Prostate gland (tissue), 2 donors: Measurements from ENCODE around the gene GFER. TPM values are rescaled to one million over a fixed set of nuclear protein-coding genes. Genes with fewer than 3 reads are reported as not detected.

Source experiments
- DNase-seq: peaks from one replicate; pipeline ENCODE4 v3.0.0-alpha.2; 2019; ENCODE audit warnings: low spot score
- H3K27ac ChIP-seq, 2 donors: fragments of 200-600 bp; sonication (generic); 2 replicates each; pipeline ENCODE4 v1.5.1; 2017 to 2019
- H3K27me3 ChIP-seq: fragments of 200-600 bp; sonication (generic); replicated peaks from 2 replicates; pipeline ENCODE4 v1.5.1; 2019; ENCODE audit not compliant: insufficient read depth
- H3K36me3 ChIP-seq, 2 donors: fragments of 200-600 bp; sonication (generic); 1 replicate in 1 of 2; 2 replicates in 1 of 2; pipeline versions ENCODE4 v1.5.1 to v1.8.1; 2017 to 2019
- H3K4me1 ChIP-seq: fragments of 200-600 bp; sonication (generic); replicated peaks from 2 replicates; pipeline ENCODE4 v1.5.1; 2019
- H3K4me3 ChIP-seq, 2 donors: fragments of 200-600 bp; sonication (generic); 2 replicates each; pipeline ENCODE4 v1.5.1; 2017 to 2019
- H3K9me3 ChIP-seq: fragments of 200-600 bp; sonication (generic); 2 replicates; pipeline ENCODE4 v1.5.1; 2017
- POLR2A ChIP-seq: fragments of 450-650 bp; IDR thresholded peaks from one replicate; pipeline ENCODE4 v1.6.1; 2016; ENCODE audit warnings: antibody characterized with exemption, mild to moderate bottlenecking
- POLR2AphosphoS5 ChIP-seq: sonication (generic); formaldehyde crosslinking; IDR thresholded peaks from one replicate; pipeline ENCODE4 v1.6.1; 2017; ENCODE audit warnings: antibody characterized with exemption
- WGBS: methylation state at CpG from one replicate; pipeline ENCODE4 v1.1.5; 2018; 5-methylcytosine and 5-hydroxymethylcytosine counted together
- intact Hi-C: fragments of 100-400 bp; cut with DNase I; formaldehyde crosslinking; loops from one replicate; pipeline ENCODE4 v1.14.2; 2022
- total RNA-seq, 2 donors: library from RNA; depleted of rRNA; stranded (reverse); fragments of >200 nt; gene quantifications; one replicate each; pipeline ENCODE4 v1.1.0, GENCODE V29; 2016
- TF ChIP-seq, protein P1 (sequence below), 4 experiments: fragments of 200-600 bp in 2 of 4; fragments of 450-650 bp in 2 of 4; sonication (generic) in 2 of 4; IDR thresholded peaks; 1 replicate in 3 of 4; 2 replicates in 1 of 4; pipeline ENCODE4 v1.5.1; 2016 to 2019; ENCODE audit warnings: antibody characterized with exemption in 4 of 4, mild to moderate bottlenecking in 2 of 4, moderate library complexity in 2 of 4

GFER gene
- total RNA-seq, 2 donors from 2014 or later: 21.1 to 26.6 TPM

DNA sequence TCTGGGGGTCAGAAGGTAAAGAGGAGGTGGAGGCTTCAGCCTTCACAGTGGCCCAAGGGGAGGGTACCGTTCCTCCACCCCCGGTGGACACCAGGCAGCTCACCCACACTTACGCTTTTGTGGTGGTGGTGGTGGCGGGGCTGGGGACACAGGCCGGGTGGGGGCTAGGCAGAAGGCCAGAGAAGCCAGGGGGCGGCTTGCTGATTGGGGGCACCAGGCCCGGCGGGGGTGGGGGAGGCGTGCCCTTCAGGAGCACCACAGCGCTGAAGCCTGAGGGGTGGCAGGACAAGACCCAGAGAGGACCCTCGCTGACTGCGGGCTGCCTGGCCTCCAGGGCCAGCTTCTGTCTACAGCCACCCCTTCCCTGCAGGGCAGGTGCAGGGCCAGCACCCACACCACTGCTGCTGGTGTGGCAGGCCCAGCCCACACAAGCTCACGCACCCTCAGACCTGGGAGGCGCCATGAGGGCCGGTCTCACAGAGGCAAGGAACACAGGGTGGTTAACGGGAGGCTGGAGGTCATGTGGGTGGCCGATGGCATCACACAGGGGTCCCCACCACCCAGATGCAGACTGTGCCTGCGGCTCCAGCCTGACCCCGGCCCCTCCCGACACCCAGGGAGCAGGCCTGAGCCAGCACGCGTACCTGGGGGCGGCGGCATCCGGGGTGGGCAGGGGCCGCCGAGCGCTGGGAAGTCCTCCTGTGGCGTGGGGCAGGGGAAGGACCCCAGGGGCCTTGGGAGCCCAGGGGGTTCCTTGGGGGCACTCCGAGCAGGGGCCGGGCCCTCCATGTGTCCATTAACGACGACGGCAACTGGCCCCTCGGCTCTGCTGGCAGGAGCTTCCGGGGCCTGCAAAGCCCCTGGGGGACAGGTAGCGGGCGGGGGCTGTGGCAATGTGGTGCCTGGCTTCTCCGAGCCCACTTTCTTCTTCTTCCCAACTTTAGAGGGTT is 15.1 kb downstream of the GFER start:
- WGBS: 91% methylated on average over 32 of the region's 39 CpGs
- intact Hi-C loops: no loop called here
- no peak overlapping the region for H3K27ac ChIP-seq

DNA sequence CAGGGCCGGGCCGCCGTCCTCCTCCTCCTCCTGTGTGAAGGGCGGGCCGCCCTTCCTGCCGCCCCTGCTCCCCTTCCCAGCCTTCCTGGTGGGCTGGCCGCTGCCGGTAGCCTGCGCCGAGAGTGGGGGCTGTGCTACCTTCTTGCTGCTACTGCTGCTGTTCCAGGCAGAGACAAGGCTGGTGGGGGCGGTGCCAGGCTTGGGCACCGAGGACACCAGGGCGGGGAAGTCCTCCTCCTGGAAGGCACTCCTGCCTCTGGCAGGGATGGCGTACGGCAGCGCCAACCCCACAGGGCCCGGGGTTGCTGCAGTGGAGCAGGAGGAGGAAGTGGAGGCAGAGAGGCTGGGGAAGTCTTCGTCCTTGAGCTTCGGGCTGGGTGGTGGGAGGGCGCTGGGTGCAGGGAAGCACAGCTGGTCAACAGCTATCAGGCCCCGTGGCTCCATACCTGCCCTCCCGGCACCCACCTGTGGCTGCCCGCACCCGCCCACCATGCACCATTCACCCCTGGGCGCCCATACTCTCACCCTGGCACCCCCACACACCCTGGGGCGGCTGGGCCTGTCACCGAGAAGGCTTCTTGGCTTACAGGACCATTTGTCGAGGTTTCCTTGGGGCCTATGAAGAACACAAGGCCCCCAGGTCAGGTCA is 16.0 kb downstream of the GFER start:
- WGBS: 87% methylated on average over 26 of the region's 28 CpGs
- TF ChIP-seq, protein P1, sequence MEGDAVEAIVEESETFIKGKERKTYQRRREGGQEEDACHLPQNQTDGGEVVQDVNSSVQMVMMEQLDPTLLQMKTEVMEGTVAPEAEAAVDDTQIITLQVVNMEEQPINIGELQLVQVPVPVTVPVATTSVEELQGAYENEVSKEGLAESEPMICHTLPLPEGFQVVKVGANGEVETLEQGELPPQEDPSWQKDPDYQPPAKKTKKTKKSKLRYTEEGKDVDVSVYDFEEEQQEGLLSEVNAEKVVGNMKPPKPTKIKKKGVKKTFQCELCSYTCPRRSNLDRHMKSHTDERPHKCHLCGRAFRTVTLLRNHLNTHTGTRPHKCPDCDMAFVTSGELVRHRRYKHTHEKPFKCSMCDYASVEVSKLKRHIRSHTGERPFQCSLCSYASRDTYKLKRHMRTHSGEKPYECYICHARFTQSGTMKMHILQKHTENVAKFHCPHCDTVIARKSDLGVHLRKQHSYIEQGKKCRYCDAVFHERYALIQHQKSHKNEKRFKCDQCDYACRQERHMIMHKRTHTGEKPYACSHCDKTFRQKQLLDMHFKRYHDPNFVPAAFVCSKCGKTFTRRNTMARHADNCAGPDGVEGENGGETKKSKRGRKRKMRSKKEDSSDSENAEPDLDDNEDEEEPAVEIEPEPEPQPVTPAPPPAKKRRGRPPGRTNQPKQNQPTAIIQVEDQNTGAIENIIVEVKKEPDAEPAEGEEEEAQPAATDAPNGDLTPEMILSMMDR (IDR thresholded peaks at IDR 0.05): no peak
- TF ChIP-seq POLR2AphosphoS5 (no peak), POLR2A (no peak)
- Histone ChIP-seq H3K9me3 (no peaks in the 10 kb centered on the region), H3K4me3 (no peak overlapping the region), H3K36me3 (peaks cover 12 to 32% of the 10 kb centered on the region in 2 donors), H3K27ac (no peak overlapping the region), H3K4me1 (peaks cover 5% of the 10 kb centered on the region), H3K27me3 (no peaks in the 10 kb centered on the region)
- DNase-seq: no peak
- intact Hi-C loops: no loop called here

More for the DNA sequence above, 15.1 kb downstream of the GFER start:
- Histone ChIP-seq H3K4me1 (peaks cover 3% of the 10 kb centered on the region), H3K9me3 (no peaks in the 10 kb centered on the region), H3K27me3 (no peaks in the 10 kb centered on the region), H3K36me3 (peaks cover 12 to 32% of the 10 kb centered on the region in 2 donors), H3K4me3 (no peak overlapping the region)
- DNase-seq: no peak
- TF ChIP-seq POLR2A (no peak), POLR2AphosphoS5 (no peak)
- TF ChIP-seq, protein P1 (IDR thresholded peaks at IDR 0.05): no peak

- 98% methylated on average over 14 of the region's 19 CpGs for WGBS
- no peaks in the 10 kb centered on the region for H3K9me3 ChIP-seq
- H3K4me1 ChIP-seq: peaks cover 5% of the 10 kb centered on the region
- no peak overlapping the region for H3K27ac ChIP-seq
- peaks cover 12 to 32% of the 10 kb centered on the region in 2 donors for H3K36me3 ChIP-seq
- no peaks in the 10 kb centered on the region for H3K27me3 ChIP-seq
- TF ChIP-seq POLR2A (no peak), POLR2AphosphoS5 (no peak)
- TF ChIP-seq, protein P1 (IDR thresholded peaks at IDR 0.05): no peak
- intact Hi-C loops: no loop called here
- H3K4me3 ChIP-seq: no peak overlapping the region
- DNase-seq: no peak
Observed at GRCh38 chr16:2001035-2001434, 17.0 kb downstream of the GFER start.

- H3K4me3 ChIP-seq: no peak overlapping the region
- intact Hi-C loops: no loop called here
- H3K27me3 ChIP-seq: no peaks in the 10 kb centered on the region
- H3K4me1 ChIP-seq: peaks cover 5% of the 10 kb centered on the region
- H3K27ac ChIP-seq: no peak overlapping the region
- TF ChIP-seq, protein P1 (IDR thresholded peaks at IDR 0.05): no peak
- TF ChIP-seq POLR2A: no peak
- no peak for TF ChIP-seq POLR2AphosphoS5
- H3K9me3 ChIP-seq: no peaks in the 10 kb centered on the region
- 96% methylated on average over 51 of the region's 53 CpGs for WGBS
- DNase-seq: no peak
- peaks cover 12 to 32% of the 10 kb centered on the region in 2 donors for H3K36me3 ChIP-seq
Observed at GRCh38 chr16:2001456-2002355, 17.7 kb downstream of the GFER start.
